Spinal cord (tissue), 10 donors: Measurements from ENCODE around the gene TAC4. TPM values are rescaled to one million over a fixed set of nuclear protein-coding genes. Genes with fewer than 3 reads are reported as not detected.
A peak's percentile ranks its signal among the peaks of the same experiment; 100 is the strongest.

Experiments
- DNase-seq, 6 donors: peaks; one replicate each; pipeline versions ENCODE4 v3.0.0 to v3.0.0-alpha.2; 2013 to 2015; ENCODE audit warnings: low spot score in 6 of 6, low read depth in 4 of 6
- H3K27ac ChIP-seq: one replicate; pipeline ENCODE4 v1.5.1; 2013; ENCODE audit warnings: low read depth, low read length, control low read depth
- H3K27me3 ChIP-seq: one replicate; pipeline ENCODE4 v1.6.1; 2013; ENCODE audit warnings: low read length; ENCODE audit not compliant: control insufficient read depth, insufficient read depth
- H3K36me3 ChIP-seq: one replicate; pipeline ENCODE4 v1.6.1; 2013; ENCODE audit warnings: low read length; ENCODE audit not compliant: control insufficient read depth, insufficient read depth
- H3K4me1 ChIP-seq: one replicate; pipeline ENCODE4 v1.6.1; 2013; ENCODE audit warnings: low read length; ENCODE audit not compliant: control insufficient read depth, insufficient read depth
- H3K4me3 ChIP-seq: one replicate; pipeline ENCODE4 v1.5.1; 2013; ENCODE audit warnings: low read depth, low read length, control low read depth
- H3K9me3 ChIP-seq: one replicate; pipeline ENCODE4 v1.6.1; 2013; ENCODE audit warnings: low read length; ENCODE audit not compliant: control insufficient read depth, insufficient read depth
- WGBS: methylation state at CpG from one replicate; pipeline ENCODE4 v1.1.5; 2013; ENCODE audit warnings: missing lambda C conversion rate; ENCODE audit not compliant: insufficient coverage; 5-methylcytosine and 5-hydroxymethylcytosine counted together
- polyA plus RNA-seq, 2 donors: library from polyadenylated mRNA; unstranded; fragments of 120-200 nt; gene quantifications; one replicate each; pipeline ENCODE4 v1.2.1, GENCODE V29; 2013; ENCODE audit not compliant: insufficient read length in 2 of 2
- total RNA-seq, 2 donors: library from RNA; depleted of rRNA in 1 of 2; stranded (reverse); fragments of 120-200 nt in 1 of 2; fragments of >200 nt in 1 of 2; gene quantifications; one replicate each; pipeline versions ENCODE4 v1.2.3 to v1.2.4, GENCODE V29; 2013 to 2014
- donor health status: healthy.

The TAC4 gene
- total and polyA plus RNA-seq, 4 donors, result 0.35 TPM; not detected in 3

- H3K27me3 ChIP-seq, result peaks cover 9% of the 10 kb centered on the region
- H3K4me3 ChIP-seq, result no peak overlapping the region
- peaks cover 2% of the 10 kb centered on the region for H3K36me3 ChIP-seq
- WGBS, result 31% methylated on average over 13 of the region's 16 CpGs
- H3K4me1 ChIP-seq, result peaks cover 19% of the 10 kb centered on the region
- no peak overlapping the region for H3K27ac ChIP-seq
- H3K9me3 ChIP-seq, result no peaks in the 10 kb centered on the region
- DNase-seq, result peak in 2 of 6 donors; percentile 65 to 79
Observed at GRCh38 chr17:49861150-49861884, 13.4 kb upstream of the TAC4 start.

GRCh38 chr17:49859991-49860953 is 12.4 kb upstream of the TAC4 start:
- Histone ChIP-seq H3K27me3 (peaks cover 9% of the 10 kb centered on the region), H3K36me3 (peaks cover 2% of the 10 kb centered on the region), H3K9me3 (no peaks in the 10 kb centered on the region), H3K27ac (no peak overlapping the region), H3K4me1 (peaks cover 16% of the 10 kb centered on the region), H3K4me3 (no peak overlapping the region)
- no peak for DNase-seq
- 68% methylated on average over 18 of the region's 20 CpGs for WGBS

GRCh38 chr17:49858796-49859195 is 10.9 kb upstream of the TAC4 start:
- Histone ChIP-seq H3K4me3 (no peak overlapping the region), H3K36me3 (peaks cover 2% of the 10 kb centered on the region), H3K4me1 (peaks cover 14% of the 10 kb centered on the region), H3K9me3 (no peaks in the 10 kb centered on the region), H3K27ac (no peak overlapping the region), H3K27me3 (peaks cover 9% of the 10 kb centered on the region)
- peak in 1 of 6 donors; percentile 38 for DNase-seq
- 64% methylated on average over 4 of the region's 6 CpGs for WGBS

GRCh38 chr17:49854126-49854525 is 6.3 kb upstream of the TAC4 start:
- DNase-seq, result no peak
- H3K27me3 ChIP-seq, result peaks cover 20% of the 10 kb centered on the region
- WGBS, result 84% methylated on average over 3 of the region's 5 CpGs
- no peak overlapping the region for H3K27ac ChIP-seq
- no peaks in the 10 kb centered on the region for H3K36me3 ChIP-seq
- H3K4me1 ChIP-seq, result peaks cover 18% of the 10 kb centered on the region
- H3K9me3 ChIP-seq, result no peaks in the 10 kb centered on the region
- no peak overlapping the region for H3K4me3 ChIP-seq

GRCh38 chr17:49853470-49854015 is 5.7 kb upstream of the TAC4 start:
- no peak overlapping the region for H3K27ac ChIP-seq

GRCh38 chr17:49851387-49852291 is 3.8 kb upstream of the TAC4 start:
- peaks cover 28% of the 10 kb centered on the region for H3K4me1 ChIP-seq
- no peaks in the 10 kb centered on the region for H3K36me3 ChIP-seq
- peaks cover 20% of the 10 kb centered on the region for H3K27me3 ChIP-seq
- no peaks in the 10 kb centered on the region for H3K9me3 ChIP-seq
- peak overlapping the region; percentile 45 for H3K4me3 ChIP-seq
- H3K27ac ChIP-seq, result no peak overlapping the region
- WGBS, result 4% methylated on average over 44 of the region's 55 CpGs
- DNase-seq, result peak in 5 of 6 donors; percentile 45 to 83 (median 55)

More at GRCh38 chr17:49853470-49854015, 5.7 kb upstream of the TAC4 start:
- H3K4me3 ChIP-seq, result no peak overlapping the region
- no peak for DNase-seq
- peaks cover 20% of the 10 kb centered on the region for H3K27me3 ChIP-seq
- 77% methylated on average over 6 of the region's 10 CpGs for WGBS
- H3K4me1 ChIP-seq, result peaks cover 18% of the 10 kb centered on the region
- H3K9me3 ChIP-seq, result no peaks in the 10 kb centered on the region
- H3K36me3 ChIP-seq, result no peaks in the 10 kb centered on the region

GRCh38 chr17:49850772-49851386 is 3.0 kb upstream of the TAC4 start:
- 2% methylated on average over 61 of the region's 61 CpGs for WGBS
- Histone ChIP-seq H3K36me3 (no peaks in the 10 kb centered on the region), H3K27me3 (peaks cover 20% of the 10 kb centered on the region), H3K27ac (no peak overlapping the region), H3K4me1 (peaks cover 34% of the 10 kb centered on the region), H3K4me3 (peak overlapping the region; percentile 28), H3K9me3 (no peaks in the 10 kb centered on the region)
- DNase-seq, result peak in 2 of 6 donors; percentile 15 to 20

- WGBS, result 88% methylated on average over 3 of the region's 5 CpGs
- Histone ChIP-seq H3K27me3 (peaks cover 20% of the 10 kb centered on the region), H3K4me1 (peaks cover 41% of the 10 kb centered on the region), H3K27ac (no peak overlapping the region), H3K36me3 (no peaks in the 10 kb centered on the region), H3K4me3 (no peak overlapping the region), H3K9me3 (no peaks in the 10 kb centered on the region)
- no peak for DNase-seq
Observed at GRCh38 chr17:49850218-49850610, 2.3 kb upstream of the TAC4 start.
